Duodenal mucosa (tissue), 2 donors: ENCODE results near the gene FAM184A.

ENCODE experiments used
- H3K27ac ChIP-seq: one replicate; pipeline ENCODE4 v1.7.0; 2013; ENCODE audit warnings: low read depth, low read length
- H3K27me3 ChIP-seq, 2 donors: one replicate each; pipeline ENCODE4 v1.7.0; 2013; ENCODE audit warnings: low read length in 2 of 2, control low read depth in 1 of 2; ENCODE audit not compliant: insufficient read depth in 2 of 2, control insufficient read depth in 1 of 2
- H3K36me3 ChIP-seq, 2 donors: one replicate each; pipeline ENCODE4 v1.7.0; 2013; ENCODE audit warnings: low read length in 2 of 2, control low read depth in 1 of 2; ENCODE audit not compliant: insufficient read depth in 2 of 2, control insufficient read depth in 1 of 2
- H3K4me1 ChIP-seq, 2 donors: one replicate each; pipeline ENCODE4 v1.7.0; 2013; ENCODE audit warnings: low read length in 2 of 2, control low read depth in 1 of 2; ENCODE audit not compliant: insufficient read depth in 2 of 2, control insufficient read depth in 1 of 2
- H3K4me3 ChIP-seq, 2 donors: one replicate each; pipeline ENCODE4 v1.7.0; 2013; ENCODE audit warnings: low read length in 2 of 2, low read depth in 1 of 2
- H3K9ac ChIP-seq, 2 donors: one replicate each; pipeline ENCODE4 v1.7.0; 2013; ENCODE audit warnings: low read length in 2 of 2, low read depth in 1 of 2
- H3K9me3 ChIP-seq, 2 donors: one replicate each; pipeline ENCODE4 v1.7.0; 2013; ENCODE audit warnings: low read length in 2 of 2, control low read depth in 1 of 2; ENCODE audit not compliant: control insufficient read depth in 1 of 2

Gene FAM184A

GRCh38 chr6:119076173-119076572 is 2.3 kb downstream of the FAM184A start:
- H3K27me3 ChIP-seq = peaks cover 0 to 13% of the 10 kb centered on the region in 2 donors
- no peaks in the 10 kb centered on the region for H3K36me3 ChIP-seq
- no peaks in the 10 kb centered on the region for H3K9me3 ChIP-seq
- no peak overlapping the region for H3K27ac ChIP-seq
- no peak overlapping the region for H3K9ac ChIP-seq
- peaks cover 5 to 12% of the 10 kb centered on the region in 2 donors for H3K4me1 ChIP-seq
- no peak overlapping the region for H3K4me3 ChIP-seq

GRCh38 chr6:119075200-119075981 is 3.1 kb downstream of the FAM184A start:
- Histone ChIP-seq H3K4me1 (peaks cover 5 to 12% of the 10 kb centered on the region in 2 donors), H3K27ac (no peak overlapping the region), H3K4me3 (no peak overlapping the region), H3K9ac (no peak overlapping the region), H3K27me3 (peaks cover 0 to 13% of the 10 kb centered on the region in 2 donors), H3K36me3 (no peaks in the 10 kb centered on the region), H3K9me3 (no peaks in the 10 kb centered on the region)

- Histone ChIP-seq H3K27me3 (no peaks in the 10 kb centered on the region), H3K27ac (no peak overlapping the region), H3K9me3 (no peaks in the 10 kb centered on the region), H3K4me3 (no peak overlapping the region), H3K4me1 (peaks cover 0 to 5% of the 10 kb centered on the region in 2 donors), H3K9ac (no peak overlapping the region), H3K36me3 (no peaks in the 10 kb centered on the region)
Observed at GRCh38 chr6:119073307-119074051, 5.0 kb downstream of the FAM184A start.

GRCh38 chr6:119071576-119071975 is 6.9 kb downstream of the FAM184A start:
- Histone ChIP-seq H3K27me3 (no peaks in the 10 kb centered on the region), H3K36me3 (no peaks in the 10 kb centered on the region), H3K27ac (no peak overlapping the region), H3K9ac (no peak overlapping the region), H3K9me3 (no peaks in the 10 kb centered on the region), H3K4me3 (no peak overlapping the region), H3K4me1 (peaks cover 4 to 6% of the 10 kb centered on the region in 2 donors)

- H3K4me1 ChIP-seq = peaks cover 10 to 13% of the 10 kb centered on the region in 2 donors
Observed at GRCh38 chr6:119067091-119067490, 11.4 kb downstream of the FAM184A start.

GRCh38 chr6:119066517-119066916 is 11.9 kb downstream of the FAM184A start:
- Histone ChIP-seq H3K4me3 (no peak overlapping the region), H3K9me3 (no peaks in the 10 kb centered on the region), H3K36me3 (no peaks in the 10 kb centered on the region), H3K4me1 (peaks cover 10 to 13% of the 10 kb centered on the region in 2 donors), H3K9ac (no peak overlapping the region), H3K27me3 (no peaks in the 10 kb centered on the region), H3K27ac (no peak overlapping the region)

More at GRCh38 chr6:119067091-119067490, 11.4 kb downstream of the FAM184A start:
- H3K9me3 ChIP-seq = no peaks in the 10 kb centered on the region
- no peak overlapping the region for H3K9ac ChIP-seq
- no peaks in the 10 kb centered on the region for H3K27me3 ChIP-seq
- no peak overlapping the region for H3K27ac ChIP-seq
- no peak overlapping the region for H3K4me3 ChIP-seq
- no peaks in the 10 kb centered on the region for H3K36me3 ChIP-seq

- Histone ChIP-seq H3K36me3 (no peaks in the 10 kb centered on the region), H3K27me3 (no peaks in the 10 kb centered on the region), H3K4me1 (peaks cover 10 to 13% of the 10 kb centered on the region in 2 donors), H3K27ac (no peak overlapping the region), H3K9me3 (no peaks in the 10 kb centered on the region), H3K4me3 (no peak overlapping the region), H3K9ac (no peak overlapping the region)
Observed at GRCh38 chr6:119065955-119066354, 12.5 kb downstream of the FAM184A start.

GRCh38 chr6:119065382-119065781 is 13.1 kb downstream of the FAM184A start:
- Histone ChIP-seq H3K4me3 (no peak overlapping the region), H3K4me1 (peaks cover 10 to 13% of the 10 kb centered on the region in 2 donors), H3K27me3 (no peaks in the 10 kb centered on the region), H3K36me3 (no peaks in the 10 kb centered on the region), H3K27ac (no peak overlapping the region), H3K9me3 (no peaks in the 10 kb centered on the region), H3K9ac (no peak overlapping the region)

- no peaks in the 10 kb centered on the region for H3K9me3 ChIP-seq
- H3K9ac ChIP-seq = no peak overlapping the region
- H3K27me3 ChIP-seq = no peaks in the 10 kb centered on the region
- no peaks in the 10 kb centered on the region for H3K36me3 ChIP-seq
- no peak overlapping the region for H3K4me3 ChIP-seq
- H3K4me1 ChIP-seq = peaks cover 10 to 13% of the 10 kb centered on the region in 2 donors
- H3K27ac ChIP-seq = no peak overlapping the region
Observed at GRCh38 chr6:119063491-119063890, 15.0 kb downstream of the FAM184A start.

GRCh38 chr6:119061215-119061614 is 17.2 kb downstream of the FAM184A start:
- H3K9ac ChIP-seq = no peak overlapping the region
- no peak overlapping the region for H3K4me3 ChIP-seq
- no peaks in the 10 kb centered on the region for H3K9me3 ChIP-seq
- H3K27me3 ChIP-seq = no peaks in the 10 kb centered on the region
- H3K36me3 ChIP-seq = no peaks in the 10 kb centered on the region
- H3K27ac ChIP-seq = no peak overlapping the region
- peaks cover 3 to 5% of the 10 kb centered on the region in 2 donors for H3K4me1 ChIP-seq
